ENCODE measurements around the gene PHOSPHO2. TPM values are rescaled to one million over a fixed set of nuclear protein-coding genes. Genes with fewer than 3 reads are reported as not detected.

Gene PHOSPHO2, protein sequence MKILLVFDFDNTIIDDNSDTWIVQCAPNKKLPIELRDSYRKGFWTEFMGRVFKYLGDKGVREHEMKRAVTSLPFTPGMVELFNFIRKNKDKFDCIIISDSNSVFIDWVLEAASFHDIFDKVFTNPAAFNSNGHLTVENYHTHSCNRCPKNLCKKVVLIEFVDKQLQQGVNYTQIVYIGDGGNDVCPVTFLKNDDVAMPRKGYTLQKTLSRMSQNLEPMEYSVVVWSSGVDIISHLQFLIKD
- total RNA-seq = 10 to 100 TPM; 11.9 to 17.4 TPM

DNA sequence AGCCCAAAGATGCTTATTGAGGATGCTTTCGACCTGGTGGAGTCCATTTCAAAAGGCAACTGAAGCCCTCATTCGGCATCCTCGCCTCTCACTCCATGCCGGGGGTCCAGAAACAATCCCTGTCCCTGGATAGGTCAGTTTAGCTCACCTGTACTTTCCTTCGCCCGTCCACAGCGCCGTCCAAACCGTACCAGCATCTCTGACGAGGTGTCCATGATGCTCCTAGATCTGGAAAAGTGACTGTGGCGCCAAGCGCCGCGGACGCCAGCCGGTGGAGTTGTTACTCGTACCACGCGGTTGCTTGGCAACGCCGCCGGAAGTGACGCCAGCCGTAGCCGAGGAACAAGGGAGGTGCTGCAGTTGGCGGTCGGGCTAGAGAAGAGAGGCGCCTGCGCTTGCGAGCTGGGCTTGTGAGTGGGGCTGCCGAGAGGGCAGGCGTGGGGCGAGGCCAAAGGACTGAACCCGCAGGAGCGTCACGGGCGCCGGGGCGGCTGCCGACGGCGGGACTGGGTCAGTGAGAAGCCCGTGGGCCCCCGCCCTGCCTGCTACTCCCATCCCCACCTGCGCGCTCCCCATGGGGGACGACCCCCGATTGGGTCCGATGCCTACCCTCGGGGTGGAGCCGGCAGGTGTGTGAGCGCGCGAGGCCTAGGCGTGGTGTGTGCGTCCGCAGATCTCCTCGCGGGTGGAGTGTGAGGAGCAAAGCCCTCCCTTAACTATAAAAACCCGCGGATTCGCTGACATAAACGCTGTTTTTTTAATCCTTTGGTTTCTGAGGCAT is at the start of gene PHOSPHO2, which contains the start of gene CFAP210:
Gene PHOSPHO2, plus strand, starts transcription at position 357 of the 781 bp plus-strand sequence. CDS start 6,503 bp downstream, outside the sequence.
Gene CFAP210, minus strand, starts transcription at position 293 of the 781 bp plus-strand sequence. Its CDS starts 78 bp downstream, at position 215.
- TF ChIP-seq POLR2AphosphoS5 (IDR thresholded peaks at IDR 0.05) (peak; percentile 97), POLR2A (IDR thresholded peaks at IDR 0.05) (peak; percentile 85)
- TF ChIP-seq, protein P1, sequence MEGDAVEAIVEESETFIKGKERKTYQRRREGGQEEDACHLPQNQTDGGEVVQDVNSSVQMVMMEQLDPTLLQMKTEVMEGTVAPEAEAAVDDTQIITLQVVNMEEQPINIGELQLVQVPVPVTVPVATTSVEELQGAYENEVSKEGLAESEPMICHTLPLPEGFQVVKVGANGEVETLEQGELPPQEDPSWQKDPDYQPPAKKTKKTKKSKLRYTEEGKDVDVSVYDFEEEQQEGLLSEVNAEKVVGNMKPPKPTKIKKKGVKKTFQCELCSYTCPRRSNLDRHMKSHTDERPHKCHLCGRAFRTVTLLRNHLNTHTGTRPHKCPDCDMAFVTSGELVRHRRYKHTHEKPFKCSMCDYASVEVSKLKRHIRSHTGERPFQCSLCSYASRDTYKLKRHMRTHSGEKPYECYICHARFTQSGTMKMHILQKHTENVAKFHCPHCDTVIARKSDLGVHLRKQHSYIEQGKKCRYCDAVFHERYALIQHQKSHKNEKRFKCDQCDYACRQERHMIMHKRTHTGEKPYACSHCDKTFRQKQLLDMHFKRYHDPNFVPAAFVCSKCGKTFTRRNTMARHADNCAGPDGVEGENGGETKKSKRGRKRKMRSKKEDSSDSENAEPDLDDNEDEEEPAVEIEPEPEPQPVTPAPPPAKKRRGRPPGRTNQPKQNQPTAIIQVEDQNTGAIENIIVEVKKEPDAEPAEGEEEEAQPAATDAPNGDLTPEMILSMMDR (IDR thresholded peaks at IDR 0.05) = peak in 1 of 4 experiments; percentile 30
- intact Hi-C loops (cut with DNase I) = loop anchor here (10.0 kb wide), 1 partner anchor 110 kb away; the partner anchor contains the start of gene PPIG
- H3K27ac ChIP-seq = peak within 1 kb of the TSS; percentile 89 to 91

DNA sequence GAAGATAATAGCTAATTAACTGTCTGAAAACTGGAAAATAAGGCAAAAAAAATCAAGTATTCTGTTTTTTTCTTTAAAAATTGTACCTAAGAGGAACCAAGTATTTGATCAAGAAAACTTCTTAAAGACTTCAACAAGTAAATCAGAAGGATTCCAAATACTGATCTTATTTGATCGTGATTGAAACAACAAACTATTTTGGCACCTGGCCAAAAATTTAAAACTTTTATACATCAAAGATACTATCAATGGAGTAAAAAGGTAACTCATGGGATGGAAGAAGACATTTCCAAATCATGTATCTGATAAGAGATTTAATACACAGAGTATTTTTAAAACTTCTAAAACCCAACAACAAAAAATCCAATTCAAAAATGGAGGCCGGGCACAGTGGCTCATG is 46.8 kb upstream of the PHOSPHO2 start:
- intact Hi-C loops (cut with DNase I) = no loop called here
- no peak for DNase-seq (ENCODE audit: low spot score)
- Histone ChIP-seq H3K27me3 (replicated peaks; ENCODE audit: insufficient read depth) (no peaks in the 10 kb centered on the region), H3K27ac (no peak overlapping the region), H3K36me3 (no peaks in the 10 kb centered on the region), H3K4me1 (replicated peaks) (no peaks in the 10 kb centered on the region), H3K4me3 (no peak overlapping the region), H3K9me3 (no peaks in the 10 kb centered on the region)
- TF ChIP-seq, protein P1 (IDR thresholded peaks at IDR 0.05) = no peak
- TF ChIP-seq POLR2AphosphoS5 (IDR thresholded peaks at IDR 0.05) (no peak), POLR2A (IDR thresholded peaks at IDR 0.05) (no peak)
- 80% methylated on average over 2 of the region's 2 CpGs for WGBS

More for the DNA sequence above, at the start of gene PHOSPHO2, which contains the start of gene CFAP210:
- Histone ChIP-seq H3K36me3 (no peaks in the 10 kb centered on the region), H3K4me1 (replicated peaks) (no peaks in the 10 kb centered on the region), H3K9me3 (no peaks in the 10 kb centered on the region), H3K27me3 (replicated peaks; ENCODE audit: insufficient read depth) (no peaks in the 10 kb centered on the region), H3K4me3 (peak within 1 kb of the TSS; percentile 71 to 78)
- 1% methylated on average over 60 of the region's 63 CpGs for WGBS
- peak; percentile 99 for DNase-seq (ENCODE audit: low spot score)

DNA sequence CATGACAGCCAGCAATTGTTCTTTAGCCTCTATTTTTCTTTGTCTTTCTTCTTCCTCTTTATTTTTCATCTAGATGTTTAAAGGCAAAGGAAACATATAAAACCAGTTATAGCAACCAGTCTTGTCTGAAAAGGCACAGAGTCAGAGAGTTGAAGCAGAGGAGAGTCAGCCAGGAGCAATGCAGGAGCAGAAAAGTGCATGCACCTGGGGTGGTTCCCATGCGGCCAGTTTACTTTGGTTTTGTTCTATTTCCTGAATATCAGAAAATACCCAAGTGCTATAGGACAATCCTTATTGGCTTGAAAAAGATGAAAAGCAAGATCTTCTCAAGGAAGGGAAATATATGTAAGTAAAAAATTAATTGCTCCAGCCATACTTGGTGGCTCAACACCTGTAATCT is 45.0 kb upstream of the PHOSPHO2 start:
- no peak for DNase-seq (ENCODE audit: low spot score)
- no peak for TF ChIP-seq POLR2AphosphoS5 (IDR thresholded peaks at IDR 0.05)
- TF ChIP-seq, protein P1 (IDR thresholded peaks at IDR 0.05) = no peak
- TF ChIP-seq POLR2A (IDR thresholded peaks at IDR 0.05) = no peak
- Histone ChIP-seq H3K4me3 (no peak overlapping the region), H3K36me3 (no peaks in the 10 kb centered on the region), H3K9me3 (no peaks in the 10 kb centered on the region), H3K4me1 (replicated peaks) (no peaks in the 10 kb centered on the region), H3K27me3 (replicated peaks; ENCODE audit: insufficient read depth) (no peaks in the 10 kb centered on the region), H3K27ac (no peak overlapping the region)
- 61% methylated on average over 1 of the region's 1 CpG for WGBS
- intact Hi-C loops (cut with DNase I) = no loop called here

DNA sequence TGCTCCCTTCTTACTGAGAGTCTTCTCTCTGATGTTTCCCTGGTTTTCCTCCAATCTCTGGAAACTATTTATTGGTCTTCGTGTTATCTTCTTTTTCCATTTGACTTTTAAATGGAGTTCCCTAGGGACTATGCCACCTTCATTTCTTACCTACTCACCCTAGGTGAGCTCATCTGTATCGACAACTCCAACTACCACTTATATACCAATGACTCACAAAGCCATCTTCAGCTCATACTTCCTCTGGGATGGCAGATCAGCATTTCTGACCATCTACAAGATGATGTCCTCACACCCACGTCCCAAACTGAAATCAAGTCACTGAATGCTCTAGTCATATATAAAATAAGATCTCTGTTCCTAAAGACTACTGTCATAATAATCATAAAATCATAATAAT is 40.6 kb upstream of the PHOSPHO2 start:
- H3K27ac ChIP-seq = no peak overlapping the region
- no peak overlapping the region for H3K4me3 ChIP-seq
- H3K27me3 ChIP-seq (replicated peaks; ENCODE audit: insufficient read depth) = no peaks in the 10 kb centered on the region
- H3K9me3 ChIP-seq = no peaks in the 10 kb centered on the region
- intact Hi-C loops (cut with DNase I) = no loop called here
- no peaks in the 10 kb centered on the region for H3K4me1 ChIP-seq (replicated peaks)
- WGBS = 80% methylated on average over 3 of the region's 3 CpGs
- no peak for DNase-seq (ENCODE audit: low spot score)
- no peaks in the 10 kb centered on the region for H3K36me3 ChIP-seq
- no peak for TF ChIP-seq POLR2A (IDR thresholded peaks at IDR 0.05)
- no peak for TF ChIP-seq POLR2AphosphoS5 (IDR thresholded peaks at IDR 0.05)
- TF ChIP-seq, protein P1 (IDR thresholded peaks at IDR 0.05) = no peak

All from prostate gland (tissue), 2 donors.